Cortex of kidney (tissue), 1 donor: ENCODE results near the gene CHD2.
"Not testable (repeated sequence)": the region's sequence is repeated elsewhere in the genome, so short reads cannot be mapped to it uniquely, and the experiment has no call there.

Experiments used
- DNase-seq: peaks from one replicate; lab custom pipeline; 2025; lab: John Stamatoyannopoulos, UW

The CHD2 gene

DNA sequence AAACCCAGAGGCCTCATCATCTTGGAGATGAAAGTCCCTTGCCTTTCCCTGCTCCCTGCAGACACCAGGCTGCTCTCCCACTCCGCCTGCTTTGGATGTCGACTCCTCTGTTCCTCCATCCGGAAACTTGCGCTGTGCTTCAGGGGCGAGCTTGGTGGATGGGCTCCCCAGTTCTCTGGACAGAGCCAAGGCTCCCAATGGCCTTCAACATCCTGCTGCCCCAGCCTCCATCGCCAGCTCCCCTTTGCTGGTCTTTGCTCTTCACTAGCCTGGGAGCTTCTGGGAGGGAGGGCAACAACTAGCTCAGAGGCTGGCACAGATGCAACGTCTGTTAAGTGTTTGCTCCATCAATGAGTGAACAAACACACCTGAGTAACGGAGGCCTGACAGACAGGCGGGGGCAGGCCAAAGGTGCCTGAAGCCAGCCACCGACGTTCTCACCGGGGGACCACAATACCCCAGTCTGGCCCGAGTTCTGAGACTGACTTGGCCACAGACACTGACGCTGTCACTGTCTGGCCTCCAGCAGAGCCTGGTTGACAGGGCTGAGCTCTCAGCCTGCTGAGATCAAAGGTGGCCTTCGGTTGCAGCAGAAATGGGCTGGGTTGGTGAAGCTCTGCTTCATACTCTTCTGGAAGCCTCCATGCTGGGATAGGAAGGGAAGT lies 149.9 kb downstream of the CHD2 start:
- no peak for DNase-seq

GRCh38 chr15:93050648-93051047 lies 150.5 kb downstream of the CHD2 start:
- no peak for DNase-seq

DNA sequence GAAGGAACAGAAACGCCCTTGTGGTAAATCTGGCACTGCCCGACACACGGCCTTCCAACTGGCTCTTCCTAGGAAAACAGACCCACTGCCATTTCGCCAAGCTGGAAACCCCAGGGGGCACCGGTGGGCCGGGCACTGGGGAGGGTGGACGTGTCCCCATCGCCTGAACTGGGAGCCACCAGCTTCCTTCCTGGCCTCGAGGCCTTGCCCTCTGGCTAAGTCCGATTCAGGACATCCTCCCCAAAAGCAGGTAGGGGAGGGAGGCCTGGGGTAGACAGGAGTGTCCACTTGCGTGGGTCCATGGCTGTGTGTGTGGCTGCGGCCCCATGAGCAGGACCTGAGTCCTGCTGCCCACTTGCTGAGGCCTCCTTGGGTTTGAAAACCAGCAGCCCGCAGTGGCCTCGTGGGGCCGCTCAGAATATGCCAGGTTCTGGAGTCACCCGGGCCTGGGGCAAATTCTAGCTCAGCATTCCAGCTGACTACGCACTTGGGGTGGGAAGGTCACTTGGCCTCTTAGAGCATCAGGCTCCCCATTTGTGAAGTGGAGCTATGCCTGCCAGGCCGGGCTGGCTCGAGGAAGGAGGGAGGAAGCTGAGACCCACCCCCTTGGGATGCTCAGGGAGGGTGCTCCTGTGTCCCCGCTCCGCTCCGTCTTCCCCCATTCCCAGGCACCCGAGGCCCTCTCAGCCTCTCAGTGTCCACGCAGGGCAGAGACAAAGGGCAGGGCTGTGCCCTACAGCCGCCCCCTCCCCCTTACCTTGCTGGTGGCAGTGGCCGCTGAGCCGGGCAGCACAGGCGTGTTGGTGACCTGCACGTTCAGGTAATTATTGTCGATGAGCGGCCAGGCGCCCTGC lies 151.3 kb downstream of the CHD2 start:
- DNase-seq, result no peak

DNA sequence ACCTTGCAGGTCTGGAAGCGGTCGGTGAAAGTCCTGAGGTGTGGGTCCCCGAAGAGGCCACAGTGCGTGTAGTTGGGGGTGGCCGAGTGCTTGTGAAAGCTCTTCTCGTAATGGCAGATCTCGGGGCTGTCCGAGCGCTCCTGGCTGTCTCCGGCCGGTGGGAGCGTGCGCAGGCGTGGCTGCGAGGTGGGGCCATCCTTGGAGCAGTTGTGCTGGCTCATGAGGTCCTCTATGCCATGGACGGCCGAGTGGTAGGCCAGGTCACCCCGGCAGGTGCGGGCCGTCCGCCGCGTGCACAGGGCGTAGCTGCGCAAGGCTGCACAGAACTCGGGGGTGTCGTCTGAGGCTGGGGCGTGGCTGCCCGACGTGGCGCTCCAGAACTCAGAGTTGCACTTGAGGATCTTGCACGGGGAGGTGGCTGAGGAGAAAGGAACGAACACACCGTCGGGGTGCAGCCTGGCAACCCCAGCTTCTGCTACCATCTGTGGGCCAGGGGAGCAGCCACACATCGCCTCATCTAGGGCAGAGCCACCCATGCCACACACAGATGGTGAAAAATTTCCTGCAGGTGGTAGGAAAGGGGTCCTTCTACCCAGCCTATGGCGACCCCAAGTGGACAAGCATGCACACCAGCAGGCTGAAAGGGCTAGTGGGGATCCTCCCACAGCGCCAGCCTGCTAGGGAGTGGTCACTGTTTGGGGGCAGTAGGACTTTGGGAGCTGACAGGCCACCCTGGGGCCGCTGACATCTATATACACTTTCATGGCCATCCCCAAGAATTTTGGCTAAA lies 152.2 kb downstream of the CHD2 start:
- no peak for DNase-seq

GRCh38 chr15:93055211-93055610 lies 155.1 kb downstream of the CHD2 start:
- DNase-seq, result no peak

GRCh38 chr15:93056836-93057235 lies 156.7 kb downstream of the CHD2 start:
- no peak for DNase-seq

DNA sequence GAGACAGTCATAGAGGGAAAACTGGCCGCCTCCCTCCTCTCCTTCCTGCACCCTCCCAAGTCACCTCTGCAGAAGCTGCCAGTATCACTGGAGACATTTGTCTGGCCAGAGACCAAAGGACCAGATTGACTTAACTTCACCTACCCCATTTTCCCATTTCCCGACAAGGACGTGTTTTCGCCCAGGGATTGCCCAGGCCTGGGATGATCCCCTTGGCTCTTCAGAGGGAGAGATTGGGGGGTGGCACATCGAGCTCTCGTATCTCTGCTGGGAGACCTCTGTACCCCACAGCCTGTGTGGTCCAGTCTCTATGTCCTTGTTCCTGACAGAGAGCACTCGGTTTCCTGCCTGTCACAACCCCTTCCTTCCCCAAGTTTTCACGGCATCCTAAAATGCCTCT lies 157.5 kb downstream of the CHD2 start:
- no peak for DNase-seq

DNA sequence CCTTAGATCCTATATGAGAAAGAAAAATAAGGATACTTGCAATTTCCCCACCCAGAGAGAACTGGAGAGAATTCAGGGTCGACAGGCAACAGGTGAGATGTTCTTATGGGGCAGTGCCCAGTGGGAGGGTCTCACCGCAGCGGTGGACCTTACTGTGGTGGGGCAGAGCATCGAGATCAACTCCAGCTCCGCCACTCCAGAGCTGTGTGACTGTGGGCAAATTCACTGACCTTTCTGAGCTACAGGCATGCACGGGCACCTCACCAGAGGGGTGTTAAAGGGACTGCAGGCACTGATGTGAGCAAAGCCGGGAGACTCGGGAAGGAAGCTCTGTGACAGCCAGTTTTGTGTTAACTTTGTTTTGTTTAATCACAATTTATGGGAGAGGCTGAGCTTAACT lies 158.0 kb downstream of the CHD2 start:
- DNase-seq, result no peak

GRCh38 chr15:93058904-93059427 lies 158.8 kb downstream of the CHD2 start:
- no peak for DNase-seq

DNA sequence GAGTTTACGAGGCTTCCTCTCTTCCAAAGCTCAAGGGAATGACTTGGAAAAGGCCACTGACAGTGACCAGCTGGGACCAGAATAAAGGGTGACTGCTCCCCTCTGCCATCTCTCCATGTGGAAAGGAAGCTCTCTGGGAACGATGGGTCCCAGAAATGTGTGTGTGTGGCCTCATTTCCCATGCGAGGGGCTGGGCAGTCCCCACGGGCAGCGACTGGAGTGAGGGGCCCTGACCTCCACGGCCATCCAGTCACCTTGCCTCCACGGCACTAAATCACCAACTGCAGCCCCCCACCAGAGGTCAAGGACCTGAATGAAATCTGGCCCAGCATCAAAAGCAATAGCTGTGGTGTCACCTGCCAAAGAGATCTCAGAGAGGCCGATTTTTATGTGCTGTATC lies 159.3 kb downstream of the CHD2 start:
- DNase-seq, result no peak

DNA sequence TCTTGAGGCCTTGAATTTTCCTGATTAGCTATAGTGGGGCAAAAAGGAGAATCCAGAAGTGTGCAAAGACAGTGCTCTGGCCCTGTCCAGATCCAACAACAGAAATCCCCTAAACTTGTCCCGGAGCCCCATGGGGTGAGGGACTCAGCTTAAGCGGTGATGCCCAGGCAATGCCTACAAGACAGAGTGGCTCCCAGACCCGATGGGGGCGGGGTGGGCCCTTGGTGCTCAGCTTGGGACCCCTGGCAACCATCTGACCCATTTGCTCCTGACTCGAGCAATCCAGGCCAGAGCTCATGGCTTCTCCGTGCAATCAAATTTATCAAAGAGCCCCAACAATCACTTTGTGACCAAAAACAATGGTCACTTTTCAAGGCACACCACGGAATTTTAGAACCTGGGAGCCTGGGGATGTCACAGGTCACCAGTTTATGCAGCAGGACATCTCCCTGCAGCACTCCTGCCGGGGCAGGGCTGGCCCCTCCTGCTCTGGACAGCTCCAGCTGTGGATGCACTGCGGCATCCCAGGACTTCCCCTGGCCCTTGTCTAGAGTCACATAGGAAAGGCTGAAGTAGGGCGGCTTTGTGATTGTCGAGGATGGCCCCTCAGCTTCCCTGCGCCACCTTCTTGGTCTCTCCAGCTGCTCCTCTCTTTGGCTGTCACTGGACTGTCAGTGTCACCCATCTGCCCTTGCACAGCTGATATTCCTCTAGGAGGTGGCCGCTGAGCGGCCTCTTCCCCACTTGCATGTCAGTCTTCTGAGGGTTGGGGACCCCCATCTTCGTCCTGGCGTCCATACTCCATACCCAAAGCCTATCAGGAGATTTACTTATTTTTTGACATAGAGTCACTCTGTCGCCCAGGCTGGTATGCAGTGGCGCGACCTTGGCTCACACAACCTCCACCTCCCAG lies 160.5 kb downstream of the CHD2 start:
- DNase-seq, result no peak

- DNase-seq, result not testable (repeated sequence)
Observed at GRCh38 chr15:93062628-93063261, 162.6 kb downstream of the CHD2 start.

DNA sequence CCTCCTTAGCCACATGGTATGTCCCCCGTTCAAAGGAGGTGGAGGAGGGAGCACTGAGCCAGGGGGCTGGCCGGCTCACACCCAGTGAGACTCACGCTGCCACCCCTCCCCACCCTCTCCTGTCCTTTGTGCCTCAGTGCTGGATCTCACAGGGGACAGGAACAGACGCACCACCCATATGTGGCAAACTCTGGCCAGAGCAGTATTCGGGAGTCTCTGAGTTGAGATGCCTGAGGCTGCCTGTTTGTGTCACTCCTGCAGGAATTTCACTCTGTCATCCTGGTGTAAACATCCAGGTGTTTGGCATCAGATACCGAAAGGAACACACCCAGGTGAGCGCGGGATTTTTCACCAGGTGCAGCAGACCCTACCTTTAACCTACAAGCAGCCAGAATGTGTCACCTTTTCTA lies 163.1 kb downstream of the CHD2 start:
- no peak for DNase-seq

- DNase-seq, result no peak
Observed at GRCh38 chr15:93063796-93064690, 163.9 kb downstream of the CHD2 start.

DNA sequence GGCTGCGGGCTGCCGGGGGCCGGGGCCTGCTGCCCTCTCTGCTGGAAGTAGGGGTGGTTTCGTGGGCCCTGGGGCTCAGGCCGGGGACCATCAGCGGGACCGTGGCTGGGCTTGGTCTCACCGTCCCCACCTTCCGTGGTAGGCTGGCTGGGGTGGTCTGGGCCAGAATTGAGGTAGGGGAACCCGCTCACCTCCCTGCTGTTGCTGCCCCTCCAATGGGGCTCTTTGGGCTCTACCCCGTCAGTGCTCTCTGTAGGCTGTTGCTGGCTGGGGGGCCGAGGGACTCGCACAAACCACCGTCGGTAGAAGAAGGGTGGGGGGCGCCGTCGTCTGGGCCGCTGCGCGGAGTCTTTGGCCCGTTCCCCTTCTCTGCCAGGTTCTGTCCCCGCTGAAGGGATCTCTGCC lies 165.5 kb downstream of the CHD2 start:
- DNase-seq, result no peak

- DNase-seq, result no peak
Observed at GRCh38 chr15:93066224-93066681, 166.1 kb downstream of the CHD2 start.

DNA sequence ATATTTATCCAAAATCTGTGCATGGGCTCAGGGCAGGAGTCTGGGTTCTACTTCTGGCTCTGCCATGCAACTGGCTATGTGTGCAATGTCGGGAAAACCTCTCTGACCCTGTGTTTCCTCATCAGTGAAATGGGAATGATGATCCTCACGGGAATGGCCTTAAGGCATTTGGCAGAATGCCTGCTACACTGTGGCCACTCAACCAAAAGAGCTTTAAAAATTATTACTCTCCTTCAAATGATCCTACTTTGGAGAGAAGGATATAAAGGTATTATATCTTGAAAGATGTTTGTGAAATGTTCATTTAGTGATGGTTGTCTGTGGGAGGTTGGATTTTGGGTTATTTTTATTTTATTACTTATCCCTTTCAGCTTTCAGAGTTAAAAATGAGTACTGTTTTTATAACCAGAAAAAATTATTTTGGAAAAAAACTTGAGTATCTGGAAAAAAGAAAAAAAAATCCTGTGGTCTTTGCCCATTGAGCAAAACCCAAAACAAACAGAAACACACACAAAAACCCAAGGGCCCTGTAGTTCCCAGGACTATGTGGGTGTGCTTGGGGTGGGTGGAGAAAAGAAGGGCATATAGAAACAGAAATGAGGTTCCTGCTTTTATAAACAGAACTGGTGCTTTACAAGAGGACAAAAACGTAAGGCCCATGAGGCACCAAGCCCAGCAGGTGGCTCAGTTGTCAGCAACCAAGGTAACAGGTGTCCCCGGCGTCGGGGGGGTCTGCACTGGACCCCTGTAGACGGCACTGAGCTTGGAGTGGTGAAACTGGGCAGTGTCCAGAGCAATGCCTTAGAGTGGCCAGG lies 166.9 kb downstream of the CHD2 start:
- DNase-seq, result no peak

GRCh38 chr15:93067649-93068085 lies 167.5 kb downstream of the CHD2 start:
- DNase-seq, result no peak
